Measurements from ENCODE around the gene LEPR. TPM values are rescaled to one million over a fixed set of nuclear protein-coding genes. Genes with fewer than 3 reads are reported as not detected.

The LEPR gene
- total and polyA plus RNA-seq, 2 donors (not counting 3 experiments of a cell fraction or from before 2014, with no cell fraction given): 11.1 to 18.7 TPM

DNA sequence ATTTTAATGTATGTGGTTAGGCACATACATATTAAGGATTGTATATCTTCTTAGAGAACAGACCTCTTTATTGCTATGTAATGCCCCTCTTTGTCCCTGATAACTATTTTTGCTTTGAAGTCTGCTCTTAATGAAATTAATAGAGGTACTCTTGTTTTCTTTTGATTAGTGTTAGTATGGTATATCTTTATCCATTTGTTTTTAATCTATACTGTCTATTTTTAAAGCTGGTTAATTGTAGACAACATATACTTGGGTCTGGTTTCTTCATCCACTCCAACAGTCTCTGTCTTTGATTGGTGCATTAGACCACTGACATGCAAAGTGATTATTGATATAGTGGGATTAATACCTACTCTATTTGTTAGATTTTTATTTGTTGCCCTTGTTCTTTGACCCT lies 36.0 kb downstream of the LEPR start:
- DNase-seq (ENCODE audit: low read depth, low spot score) (no peak), FAIRE-seq (no peak)
- Histone ChIP-seq H4K20me1 (replicated peaks; ENCODE audit: control insufficient read depth, extremely low read depth, insufficient read depth, low read length) (no peaks in the 10 kb centered on the region), H3K4me2 (ENCODE audit: insufficient read depth, low read length) (no peak overlapping the region), H3K36me3 (ENCODE audit: control insufficient read depth in 2 of 2, extremely low read depth in 1 of 2, insufficient read depth in 2 of 2, low read length in 2 of 2) (no peaks in the 10 kb centered on the region), H3K9me1 (replicated peaks; ENCODE audit: control insufficient read depth, extremely low read depth, insufficient read depth, low read length) (no peaks in the 10 kb centered on the region), H3K9me3 (replicated peaks; ENCODE audit: control insufficient read depth, insufficient read depth, low read length) (no peaks in the 10 kb centered on the region), H3K9ac (replicated peaks; ENCODE audit: extremely low read depth, insufficient read depth, low read length) (no peak overlapping the region), H3K79me2 (ENCODE audit: control insufficient read depth, insufficient read depth, low read length) (no peaks in the 10 kb centered on the region), H2AFZ (ENCODE audit: low read depth, low read length) (no peak overlapping the region), H3K27ac (ENCODE audit: insufficient read depth, low read depth, low read length) (no peak overlapping the region), H3K4me1 (ENCODE audit: control insufficient read depth, extremely low read depth, insufficient read depth, low read length) (no peaks in the 10 kb centered on the region), H3K27me3 (ENCODE audit: control insufficient read depth in 2 of 2, insufficient read depth in 2 of 2, low read length in 2 of 2) (no peaks in the 10 kb centered on the region), H3K4me3 (replicated peaks in 1 of 3; ENCODE audit: insufficient read depth in 1 of 3, low read depth in 1 of 3, low read length in 3 of 3) (no peak overlapping the region)
- intact Hi-C loops (cut with micrococcal nuclease) (no loop called here), dilution Hi-C loops (cut with MboI; ENCODE audit: extremely low pct_ligation_motif_present, low sequenced_read_pairs) (no loop called here)
- no TSS peak for BruUV-seq (replicated peaks)
- ChIA-PET POLR2A (no interaction called here), CTCF (no interaction called here)
- TF ChIP-seq JUN (IDR thresholded peaks at IDR 0.05; ENCODE audit: borderline replicate concordance, insufficient read depth, insufficient read length, low read depth) (no peak), GATA2 (IDR thresholded peaks at IDR 0.05; ENCODE audit: insufficient read depth, insufficient read length, low read depth, low read length) (no peak), MYC (IDR thresholded peaks at IDR 0.05; ENCODE audit: low read depth, low read length) (no peak), EZH2 (IDR thresholded peaks at IDR 0.05; ENCODE audit: borderline replicate concordance, low read depth, low read length, severe bottlenecking) (no peak), FOS (IDR thresholded peaks at IDR 0.05; ENCODE audit: borderline replicate concordance, insufficient read depth, low read length) (no peak), POLR2A (IDR thresholded peaks at IDR 0.05; ENCODE audit: low read depth, low read length) (no peak), POLR2AphosphoS5 (IDR thresholded peaks at IDR 0.05; ENCODE audit: insufficient read depth, low read depth, low read length) (no peak)
- TF ChIP-seq, protein P1, sequence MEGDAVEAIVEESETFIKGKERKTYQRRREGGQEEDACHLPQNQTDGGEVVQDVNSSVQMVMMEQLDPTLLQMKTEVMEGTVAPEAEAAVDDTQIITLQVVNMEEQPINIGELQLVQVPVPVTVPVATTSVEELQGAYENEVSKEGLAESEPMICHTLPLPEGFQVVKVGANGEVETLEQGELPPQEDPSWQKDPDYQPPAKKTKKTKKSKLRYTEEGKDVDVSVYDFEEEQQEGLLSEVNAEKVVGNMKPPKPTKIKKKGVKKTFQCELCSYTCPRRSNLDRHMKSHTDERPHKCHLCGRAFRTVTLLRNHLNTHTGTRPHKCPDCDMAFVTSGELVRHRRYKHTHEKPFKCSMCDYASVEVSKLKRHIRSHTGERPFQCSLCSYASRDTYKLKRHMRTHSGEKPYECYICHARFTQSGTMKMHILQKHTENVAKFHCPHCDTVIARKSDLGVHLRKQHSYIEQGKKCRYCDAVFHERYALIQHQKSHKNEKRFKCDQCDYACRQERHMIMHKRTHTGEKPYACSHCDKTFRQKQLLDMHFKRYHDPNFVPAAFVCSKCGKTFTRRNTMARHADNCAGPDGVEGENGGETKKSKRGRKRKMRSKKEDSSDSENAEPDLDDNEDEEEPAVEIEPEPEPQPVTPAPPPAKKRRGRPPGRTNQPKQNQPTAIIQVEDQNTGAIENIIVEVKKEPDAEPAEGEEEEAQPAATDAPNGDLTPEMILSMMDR (IDR thresholded peaks at IDR 0.05; ENCODE audit: extremely low read depth in 1 of 2, insufficient read depth in 1 of 2, low read depth in 1 of 2, low read length in 2 of 2): no peak
- TF ChIP-seq, protein P2, sequence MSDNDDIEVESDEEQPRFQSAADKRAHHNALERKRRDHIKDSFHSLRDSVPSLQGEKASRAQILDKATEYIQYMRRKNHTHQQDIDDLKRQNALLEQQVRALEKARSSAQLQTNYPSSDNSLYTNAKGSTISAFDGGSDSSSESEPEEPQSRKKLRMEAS (IDR thresholded peaks at IDR 0.05; ENCODE audit: insufficient read depth, insufficient read length): no peak
